Skeletal muscle satellite cell (primary cell): ENCODE measurements around the gene OCRL.

Experiments
- H3K27me3 ChIP-seq: 2 replicates; pipeline ENCODE4 v1.7.0; 2013; ENCODE audit warnings: low read length; ENCODE audit not compliant: control insufficient read depth, insufficient read depth
- H3K36me3 ChIP-seq: 2 replicates; pipeline ENCODE4 v1.7.0; 2013; ENCODE audit warnings: mild to moderate bottlenecking, control low read depth, low read length; ENCODE audit not compliant: insufficient read depth
- H3K4me1 ChIP-seq: 2 replicates; pipeline ENCODE4 v1.7.0; 2013; ENCODE audit warnings: low read length; ENCODE audit not compliant: control insufficient read depth, insufficient read depth
- H3K4me2 ChIP-seq: 2 replicates; pipeline ENCODE4 v1.7.0; 2013; ENCODE audit warnings: mild to moderate bottlenecking, low read length
- H3K4me3 ChIP-seq: 2 replicates; pipeline ENCODE4 v1.7.0; 2013; ENCODE audit warnings: low read length
- H3K9ac ChIP-seq: 2 replicates; pipeline ENCODE4 v1.7.0; 2013; ENCODE audit warnings: mild to moderate bottlenecking, low read depth, low read length, moderate library complexity
- H3K9me3 ChIP-seq: replicated peaks from 2 replicates; pipeline ENCODE4 v1.7.0; 2013; ENCODE audit warnings: mild to moderate bottlenecking, control low read depth, low read length

Gene OCRL

GRCh38 chrX:129522184-129523078, 17.6 kb upstream of the OCRL start:
- H3K36me3 ChIP-seq: no peaks in the 10 kb centered on the region
- H3K4me2 ChIP-seq: peak overlapping the region; percentile 84
- no peaks in the 10 kb centered on the region for H3K27me3 ChIP-seq
- no peaks in the 10 kb centered on the region for H3K4me1 ChIP-seq
- peak overlapping the region; percentile 78 for H3K9ac ChIP-seq
- peak overlapping the region; percentile 75 for H3K4me3 ChIP-seq
- H3K9me3 ChIP-seq: no peaks in the 10 kb centered on the region

- no peaks in the 10 kb centered on the region for H3K4me1 ChIP-seq
- H3K4me2 ChIP-seq: peak within 1 kb of the TSS; percentile 84
- H3K9me3 ChIP-seq: no peaks in the 10 kb centered on the region
- peak within 1 kb of the TSS; percentile 78 for H3K9ac ChIP-seq
- no peaks in the 10 kb centered on the region for H3K27me3 ChIP-seq
- H3K36me3 ChIP-seq: no peaks in the 10 kb centered on the region
- H3K4me3 ChIP-seq: peak within 1 kb of the TSS; percentile 75
Observed at GRCh38 chrX:129523079-129523911, 16.8 kb upstream of the OCRL start, which contains the start of gene SMARCA1. Gene SMARCA1, minus strand, starts transcription at chrX:129523490. Its CDS starts 120 bp downstream, at chrX:129523370.

- H3K4me3 ChIP-seq: no peak overlapping the region
- H3K9ac ChIP-seq: no peak overlapping the region
- no peak overlapping the region for H3K4me2 ChIP-seq
- no peaks in the 10 kb centered on the region for H3K9me3 ChIP-seq
- H3K4me1 ChIP-seq: no peaks in the 10 kb centered on the region
- H3K36me3 ChIP-seq: no peaks in the 10 kb centered on the region
- H3K27me3 ChIP-seq: no peaks in the 10 kb centered on the region
Observed at GRCh38 chrX:129524250-129524850, 15.7 kb upstream of the OCRL start.

GRCh38 chrX:129525162-129525561, 14.9 kb upstream of the OCRL start:
- no peaks in the 10 kb centered on the region for H3K4me1 ChIP-seq

GRCh38 chrX:129525896-129526295, 14.2 kb upstream of the OCRL start:
- Histone ChIP-seq H3K9me3 (no peaks in the 10 kb centered on the region), H3K36me3 (no peaks in the 10 kb centered on the region), H3K4me3 (no peak overlapping the region), H3K4me1 (no peaks in the 10 kb centered on the region), H3K27me3 (no peaks in the 10 kb centered on the region), H3K4me2 (no peak overlapping the region), H3K9ac (no peak overlapping the region)

More at GRCh38 chrX:129525162-129525561, 14.9 kb upstream of the OCRL start:
- Histone ChIP-seq H3K27me3 (no peaks in the 10 kb centered on the region), H3K4me3 (no peak overlapping the region), H3K9ac (no peak overlapping the region), H3K36me3 (no peaks in the 10 kb centered on the region), H3K4me2 (no peak overlapping the region), H3K9me3 (no peaks in the 10 kb centered on the region)

- H3K4me1 ChIP-seq: no peaks in the 10 kb centered on the region
- H3K27me3 ChIP-seq: peaks cover 5% of the 10 kb centered on the region
- H3K36me3 ChIP-seq: no peaks in the 10 kb centered on the region
- H3K9me3 ChIP-seq: no peaks in the 10 kb centered on the region
- H3K4me3 ChIP-seq: no peak overlapping the region
- no peak overlapping the region for H3K9ac ChIP-seq
- no peak overlapping the region for H3K4me2 ChIP-seq
Observed at GRCh38 chrX:129529685-129530281, 10.3 kb upstream of the OCRL start.

GRCh38 chrX:129530410-129530809, 9.6 kb upstream of the OCRL start:
- peaks cover 5% of the 10 kb centered on the region for H3K27me3 ChIP-seq
- H3K36me3 ChIP-seq: no peaks in the 10 kb centered on the region
- H3K4me3 ChIP-seq: no peak overlapping the region
- no peak overlapping the region for H3K9ac ChIP-seq
- H3K4me1 ChIP-seq: no peaks in the 10 kb centered on the region
- H3K4me2 ChIP-seq: no peak overlapping the region
- H3K9me3 ChIP-seq: no peaks in the 10 kb centered on the region

- no peaks in the 10 kb centered on the region for H3K9me3 ChIP-seq
- no peaks in the 10 kb centered on the region for H3K36me3 ChIP-seq
- H3K4me3 ChIP-seq: no peak overlapping the region
- no peaks in the 10 kb centered on the region for H3K4me1 ChIP-seq
- peaks cover 5% of the 10 kb centered on the region for H3K27me3 ChIP-seq
- no peak overlapping the region for H3K4me2 ChIP-seq
- no peak overlapping the region for H3K9ac ChIP-seq
Observed at GRCh38 chrX:129531132-129531531, 8.9 kb upstream of the OCRL start.

- no peaks in the 10 kb centered on the region for H3K36me3 ChIP-seq
- no peak overlapping the region for H3K9ac ChIP-seq
- no peak overlapping the region for H3K4me3 ChIP-seq
- H3K4me1 ChIP-seq: no peaks in the 10 kb centered on the region
- no peak overlapping the region for H3K4me2 ChIP-seq
- H3K9me3 ChIP-seq: no peaks in the 10 kb centered on the region
- H3K27me3 ChIP-seq: peaks cover 5% of the 10 kb centered on the region
Observed at GRCh38 chrX:129534816-129535578, 5.1 kb upstream of the OCRL start.

- Histone ChIP-seq H3K4me1 (peaks cover 3% of the 10 kb centered on the region), H3K36me3 (no peaks in the 10 kb centered on the region), H3K27me3 (no peaks in the 10 kb centered on the region), H3K4me3 (peak overlapping the region; percentile 75), H3K9ac (peak overlapping the region; percentile 63), H3K4me2 (peak overlapping the region; percentile 89), H3K9me3 (no peaks in the 10 kb centered on the region)
Observed at GRCh38 chrX:129540722-129541184, 694 bp downstream of the OCRL start.
